Central memory CD4-positive, alpha-beta T cell (primary cell): Measurements from ENCODE around the gene C12orf76.
"Not testable (repeated sequence)": the region's sequence is repeated elsewhere in the genome, so short reads cannot be mapped to it uniquely, and the experiment has no call there.

ENCODE experiments used
- DNase-seq: peaks from one replicate; pipeline ENCODE4 v3.0.0; 2022

Gene C12orf76

GRCh38 chr12:110020956-110021355, 27.4 kb downstream of the C12orf76 start:
- no peak for DNase-seq

- peak; percentile 37 for DNase-seq
These were observed 33.2 kb downstream of the C12orf76 start for GRCh38 chr12:110015132-110015531.

- DNase-seq, result no peak
These were observed 35.7 kb downstream of the C12orf76 start for GRCh38 chr12:110012659-110013058.

GRCh38 chr12:110012137-110012536, 36.2 kb downstream of the C12orf76 start:
- DNase-seq, result peak; percentile 44

- peak; percentile 32 for DNase-seq
These were observed 37.2 kb downstream of the C12orf76 start for GRCh38 chr12:110010853-110011723.

GRCh38 chr12:110008681-110009398, 39.5 kb downstream of the C12orf76 start:
- DNase-seq, result not testable (repeated sequence)

GRCh38 chr12:110007881-110008280, 40.4 kb downstream of the C12orf76 start:
- DNase-seq, result no peak

GRCh38 chr12:110006115-110006514, 42.2 kb downstream of the C12orf76 start:
- no peak for DNase-seq

- no peak for DNase-seq
These were observed 42.9 kb downstream of the C12orf76 start for GRCh38 chr12:110005319-110005973.

GRCh38 chr12:110004598-110004997, 43.7 kb downstream of the C12orf76 start:
- DNase-seq, result no peak

GRCh38 chr12:110002676-110003515, 45.4 kb downstream of the C12orf76 start:
- no peak for DNase-seq

- no peak for DNase-seq
These were observed 46.7 kb downstream of the C12orf76 start for GRCh38 chr12:110001596-110001995.

GRCh38 chr12:109999983-110000505, 48.3 kb downstream of the C12orf76 start:
- DNase-seq, result no peak

- no peak for DNase-seq
These were observed 48.7 kb downstream of the C12orf76 start for GRCh38 chr12:109999649-109999971.

GRCh38 chr12:109998904-109999648, 49.2 kb downstream of the C12orf76 start, which contains the start of gene ANKRD13A:
Gene ANKRD13A, plus strand, starts transcription at chr12:109999430. Its CDS starts 259 bp downstream, at chr12:109999689.
- peak; percentile 92 for DNase-seq

GRCh38 chr12:109998241-109998903, 50.0 kb downstream of the C12orf76 start:
- DNase-seq, result no peak

GRCh38 chr12:109997393-109997792, 50.9 kb downstream of the C12orf76 start:
- DNase-seq, result no peak

- no peak for DNase-seq
These were observed 51.9 kb downstream of the C12orf76 start for GRCh38 chr12:109996483-109996853.

GRCh38 chr12:109995686-109996482, 52.4 kb downstream of the C12orf76 start, which contains the start of gene GIT2:
Gene GIT2, minus strand, starts transcription at chr12:109996368. Its CDS starts 144 bp downstream, at chr12:109996224.
- peak; percentile 95 for DNase-seq

GRCh38 chr12:109995361-109995685, 53.0 kb downstream of the C12orf76 start:
- no peak for DNase-seq
